ENCODE measurements around the gene THEMIS. TPM values are rescaled to one million over a fixed set of nuclear protein-coding genes. Genes with fewer than 3 reads are reported as not detected.

The THEMIS gene
- total RNA-seq, 1 experiment from 2014 or later, result 0.05 TPM

- no peaks in the 10 kb centered on the region for H3K9me3 ChIP-seq (ENCODE audit: control insufficient read depth, insufficient read depth, low read depth, low read length)
- BruUV-seq (replicated peaks), result no TSS peak
- CTCF ChIA-PET, result no interaction called here
- intact Hi-C loops (cut with micrococcal nuclease; ENCODE audit: unreplicated experiment), result no loop called here
- ATAC-seq (no peak), DNase-seq (ENCODE audit: low read depth, low spot score) (no peak)
- H3K4me1 ChIP-seq (ENCODE audit: control insufficient read depth, insufficient read depth, low read length), result no peaks in the 10 kb centered on the region
- in situ Hi-C loops (cut with HindIII; ENCODE audit: low pct_unique_long_range_greater_than_20kb, low sequenced_read_pairs), result no loop called here
- H3K36me3 ChIP-seq (ENCODE audit: control insufficient read depth, insufficient read depth, low read length), result no peaks in the 10 kb centered on the region
- no peak overlapping the region for H3K4me3 ChIP-seq (ENCODE audit: low read depth in 2 of 2, low read length in 2 of 2)
- no peak overlapping the region for H3K27ac ChIP-seq (ENCODE audit: low read length)
- no peak for TF ChIP-seq CTCF (IDR thresholded peaks at IDR 0.05)
- no peak for TF ChIP-seq TCF7L2 (IDR thresholded peaks at IDR 0.05; ENCODE audit: low read depth, low read length)
- TF ChIP-seq SIN3A (IDR thresholded peaks at IDR 0.05; ENCODE audit: borderline replicate concordance, insufficient read depth, low read depth, low read length), result no peak
- H3K27me3 ChIP-seq (ENCODE audit: control insufficient read depth, insufficient read depth, low read length), result peaks cover under 1% of the 10 kb centered on the region; the same call in 1 of the 2 replicates
- POLR2A ChIA-PET, result no interaction called here
These were observed 194.6 kb downstream of the THEMIS start for GRCh38 chr6:127706216-127706615.

DNA sequence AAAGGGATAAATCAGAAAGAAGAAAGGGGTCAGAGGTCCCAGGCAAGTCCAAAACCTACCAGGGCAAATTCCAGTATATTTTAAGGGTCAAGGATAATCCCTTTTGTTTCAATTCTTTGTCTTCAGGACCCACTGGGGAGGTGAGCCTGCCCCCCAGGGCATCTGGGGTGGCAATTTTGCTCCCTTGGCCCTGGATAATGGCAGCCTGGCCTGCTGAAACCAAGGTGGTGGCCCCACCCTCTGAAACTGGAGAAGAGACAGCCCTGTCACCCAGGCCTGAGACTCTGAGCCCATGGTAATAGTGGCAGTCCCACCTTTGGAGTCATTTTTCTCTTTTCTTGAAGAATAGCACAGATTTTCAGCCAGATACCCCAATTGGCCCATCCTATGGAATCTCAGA, 205.8 kb downstream of the THEMIS start:
- Histone ChIP-seq H3K4me1 (ENCODE audit: control insufficient read depth, insufficient read depth, low read length) (no peaks in the 10 kb centered on the region), H3K36me3 (ENCODE audit: control insufficient read depth, insufficient read depth, low read length) (no peaks in the 10 kb centered on the region), H3K27me3 (ENCODE audit: control insufficient read depth, insufficient read depth, low read length) (no peaks in the 10 kb centered on the region), H3K9me3 (ENCODE audit: control insufficient read depth, insufficient read depth, low read depth, low read length) (no peaks in the 10 kb centered on the region), H3K4me3 (ENCODE audit: low read depth in 2 of 2, low read length in 2 of 2) (no peak overlapping the region), H3K27ac (ENCODE audit: low read length) (no peak overlapping the region)
- BruUV-seq (replicated peaks), result no TSS peak
- POLR2A ChIA-PET, result no interaction called here
- ATAC-seq (no peak), DNase-seq (ENCODE audit: low read depth, low spot score) (no peak)
- in situ Hi-C loops (cut with HindIII; ENCODE audit: low pct_unique_long_range_greater_than_20kb, low sequenced_read_pairs) (no loop called here), intact Hi-C loops (cut with micrococcal nuclease; ENCODE audit: unreplicated experiment) (no loop called here)
- CTCF ChIA-PET, result no interaction called here
- TF ChIP-seq SIN3A (IDR thresholded peaks at IDR 0.05; ENCODE audit: borderline replicate concordance, insufficient read depth, low read depth, low read length) (no peak), TCF7L2 (IDR thresholded peaks at IDR 0.05; ENCODE audit: low read depth, low read length) (no peak), REST (IDR thresholded peaks at IDR 0.05; ENCODE audit: insufficient read depth in 1 of 2, low read depth in 2 of 2, low read length in 1 of 2) (no peak), POLR2AphosphoS5 (IDR thresholded peaks at IDR 0.05; ENCODE audit: low read depth, low read length) (no peak), CTCF (IDR thresholded peaks at IDR 0.05) (no peak)

Data from Panc1 (cell line).